Neural progenitor cell (in vitro differentiated cells): ENCODE data around the gene SLFN12L. TPM values are rescaled to one million over a fixed set of nuclear protein-coding genes. Genes with fewer than 3 reads are reported as not detected.

Experiments used
- DNase-seq: peaks from one replicate; pipeline ENCODE4 v3.0.0-alpha.2; 2016; ENCODE audit warnings: low spot score
- H2AFZ ChIP-seq: fragments of 200-600 bp; sonication (generic); replicated peaks from 2 replicates; pipeline ENCODE4 v1.6.1; 2016; ENCODE audit warnings: antibody characterized with exemption
- H3F3A ChIP-seq: fragments of 200-600 bp; sonication (generic); 2 replicates; pipeline ENCODE4 v1.6.1; 2016; ENCODE audit warnings: antibody characterized with exemption, low read depth
- H3K27ac ChIP-seq: fragments of 200-600 bp; sonication (generic); 2 replicates; pipeline ENCODE4 v1.5.1; 2016; ENCODE audit warnings: mild to moderate bottlenecking
- H3K27me3 ChIP-seq: fragments of 200-600 bp; sonication (generic); 2 replicates; pipeline ENCODE4 v1.6.1; 2016; ENCODE audit warnings: mild to moderate bottlenecking, moderate library complexity
- H3K36me3 ChIP-seq: fragments of 200-600 bp; sonication (generic); 2 replicates; pipeline ENCODE4 v1.5.1; 2016
- H3K4me1 ChIP-seq: fragments of 200-600 bp; sonication (generic); 2 replicates; pipeline ENCODE4 v1.6.1; 2016; ENCODE audit warnings: mixed run types
- H3K4me2 ChIP-seq: fragments of 200-600 bp; sonication (generic); 2 replicates; pipeline ENCODE4 v1.6.1; 2016
- H3K4me3 ChIP-seq: fragments of 200-600 bp; sonication (generic); 2 replicates; pipeline ENCODE4 v1.5.1; 2016
- H3K79me2 ChIP-seq: fragments of 200-600 bp; sonication (generic); 2 replicates; pipeline ENCODE4 v1.6.1; 2016; ENCODE audit warnings: low read depth
- H3K9ac ChIP-seq: fragments of 200-600 bp; sonication (generic); 2 replicates; pipeline ENCODE4 v1.6.1; 2016
- H3K9me3 ChIP-seq: fragments of 200-600 bp; sonication (generic); 2 replicates; pipeline ENCODE4 v1.5.1; 2016; ENCODE audit warnings: low read depth
- H4K20me1 ChIP-seq: fragments of 200-600 bp; sonication (generic); 2 replicates; pipeline ENCODE4 v1.6.1; 2016; ENCODE audit warnings: low read depth
- H3K27ac Mint-ChIP-seq: 3 replicates; pipeline ENCODE4 v1.8.0; 2021; ENCODE audit warnings: mixed read lengths
- H3K27me3 Mint-ChIP-seq: 2 replicates; pipeline ENCODE4 v1.8.0; 2022; ENCODE audit warnings: low read depth, mild to moderate bottlenecking, inconsistent platforms, moderate library complexity, mixed read lengths; ENCODE audit not compliant: insufficient read depth
- H3K36me3 Mint-ChIP-seq: 3 replicates; pipeline ENCODE4 v1.8.0; 2021; ENCODE audit warnings: mixed read lengths
- H3K4me1 Mint-ChIP-seq: 3 replicates; pipeline ENCODE4 v1.8.0; 2021; ENCODE audit warnings: mixed read lengths
- H3K4me3 Mint-ChIP-seq: 3 replicates; pipeline ENCODE4 v1.8.0; 2021; ENCODE audit warnings: mild to moderate bottlenecking, moderate library complexity, mixed read lengths
- H3K9me3 Mint-ChIP-seq: 3 replicates; pipeline ENCODE4 v1.8.0; 2020; ENCODE audit warnings: mixed read lengths
- CTCF ChIP-seq: fragments of 200-600 bp; sonication (generic); IDR thresholded peaks from 2 replicates; pipeline ENCODE4 v1.5.1; 2017; ENCODE audit warnings: antibody characterized with exemption, mild to moderate bottlenecking
- EZH2 ChIP-seq: fragments of 200-600 bp; sonication (generic); IDR thresholded peaks from 2 replicates; pipeline ENCODE4 v1.6.1; 2017; ENCODE audit warnings: antibody characterized with exemption, mild to moderate bottlenecking, moderate library complexity
- EZH2phosphoT487 ChIP-seq: fragments of 200-600 bp; sonication (generic); IDR thresholded peaks from 2 replicates; pipeline ENCODE4 v1.6.1; 2017; ENCODE audit warnings: antibody characterized with exemption
- total RNA-seq: library from RNA; depleted of rRNA; stranded (reverse); fragments of >200 nt; gene quantifications from 2 replicates; pipeline ENCODE4 v1.2.3, GENCODE V29; 2015; ENCODE audit warnings: low replicate concordance

The SLFN12L gene
- total RNA-seq, 1 donor from 2014 or later, result not detected

DNA sequence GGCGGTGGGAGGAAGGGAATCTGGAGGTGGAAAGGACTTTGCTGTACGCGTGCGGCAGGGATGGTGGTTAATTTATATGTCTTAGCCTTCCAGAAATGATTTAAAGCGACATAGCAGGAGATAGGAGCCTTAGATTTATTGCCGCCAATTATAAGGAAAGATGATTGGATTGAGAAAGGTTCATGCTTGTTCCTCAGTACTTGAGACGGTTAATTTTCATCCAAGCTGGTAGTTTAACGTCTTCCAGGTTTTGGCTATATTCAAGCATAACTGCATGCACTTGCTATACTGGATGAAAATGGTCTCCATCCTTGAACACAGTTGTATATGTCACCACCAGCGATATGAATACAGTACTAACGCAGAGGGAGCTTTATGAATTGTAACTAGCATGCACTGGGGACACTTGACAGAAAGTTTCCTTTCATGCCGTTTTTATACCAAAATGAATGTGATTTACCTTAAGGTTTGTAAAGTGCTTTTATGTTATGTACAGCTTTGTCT, 41.5 kb upstream of the SLFN12L start:
- Histone ChIP-seq H3K9ac (peak overlapping the region; percentile 94), H3F3A (peaks cover 45% of the 10 kb centered on the region), H3K4me2 (peak overlapping the region; percentile 97), H3K27ac (peak overlapping the region; percentile 87), H3K9me3 (no peaks in the 10 kb centered on the region), H3K79me2 (peaks cover 9% of the 10 kb centered on the region), H3K4me3 (peak overlapping the region; percentile 80), H3K4me1 (peaks cover 10% of the 10 kb centered on the region), H4K20me1 (no peaks in the 10 kb centered on the region), H3K36me3 (no peaks in the 10 kb centered on the region), H2AFZ (peak overlapping the region; percentile 85), H3K27me3 (peaks cover 9% of the 10 kb centered on the region)
- H3K36me3 Mint-ChIP-seq, result peaks cover 6% of the 10 kb centered on the region
- no peak for DNase-seq
- no peak for TF ChIP-seq EZH2phosphoT487
- no peak for TF ChIP-seq CTCF
- TF ChIP-seq EZH2, result no peak
- H3K27ac Mint-ChIP-seq, result peak overlapping the region; percentile 88
- H3K4me3 Mint-ChIP-seq, result peak overlapping the region; percentile 97
- no peaks in the 10 kb centered on the region for H3K9me3 Mint-ChIP-seq
- H3K4me1 Mint-ChIP-seq, result peaks cover 13% of the 10 kb centered on the region
- H3K27me3 Mint-ChIP-seq, result no peaks in the 10 kb centered on the region

DNA sequence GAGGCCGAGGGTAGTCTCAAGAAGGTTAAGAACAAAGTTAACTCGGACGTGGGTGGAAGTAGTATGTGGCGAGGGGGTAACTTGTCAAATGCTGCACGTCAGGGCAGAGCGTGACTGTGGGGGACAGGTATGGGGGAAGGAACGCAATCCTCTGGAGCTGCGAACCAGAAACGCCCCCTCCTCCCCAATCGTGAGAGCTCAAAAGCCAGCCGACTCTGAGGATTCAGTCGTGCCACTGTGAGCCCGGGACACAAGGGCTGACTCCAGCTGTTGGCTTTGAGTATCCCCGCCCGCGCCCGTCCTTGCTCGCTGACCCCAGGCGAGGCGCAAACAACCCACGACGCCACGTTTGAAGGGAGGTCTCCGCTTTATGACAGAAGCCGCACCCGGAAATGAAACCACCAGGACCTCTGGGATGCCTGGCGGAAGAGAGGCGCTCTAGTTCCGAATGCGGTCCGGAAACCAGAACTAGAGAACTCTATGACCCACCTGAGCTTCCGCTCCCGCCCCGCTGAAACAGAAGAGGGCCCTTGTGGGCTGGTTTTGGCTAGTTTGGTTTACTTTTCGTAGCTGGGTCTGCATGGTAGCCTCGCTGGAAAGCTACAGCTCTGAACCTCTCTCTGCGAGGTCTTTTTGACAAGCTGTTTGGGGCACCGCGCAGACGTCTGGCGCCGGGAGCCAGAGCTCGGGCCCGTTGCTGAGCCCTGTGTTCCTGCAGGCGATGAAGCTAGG, 40.9 kb upstream of the SLFN12L start, which contains the start of gene PEX12:
TSS of gene PEX12 (minus strand) at position 375 of the 732 bp plus-strand sequence. CDS start 550 bp downstream, outside the sequence.
- Histone ChIP-seq H3K27ac (peak within 1 kb of the TSS; percentile 87), H3K9ac (peak within 1 kb of the TSS; percentile 94), H4K20me1 (no peaks in the 10 kb centered on the region), H3K27me3 (peaks cover 3% of the 10 kb centered on the region), H3K79me2 (peaks cover 9% of the 10 kb centered on the region), H3K36me3 (no peaks in the 10 kb centered on the region), H3K9me3 (no peaks in the 10 kb centered on the region), H3F3A (peaks cover 45% of the 10 kb centered on the region), H3K4me2 (peak within 1 kb of the TSS; percentile 97), H2AFZ (peak within 1 kb of the TSS; percentile 85), H3K4me1 (peaks cover 10% of the 10 kb centered on the region), H3K4me3 (peak within 1 kb of the TSS; percentile 80)
- peak; percentile 87 for DNase-seq
- Mint-ChIP-seq H3K4me1 (peaks cover 13% of the 10 kb centered on the region), H3K9me3 (no peaks in the 10 kb centered on the region), H3K27me3 (no peaks in the 10 kb centered on the region), H3K27ac (peak within 1 kb of the TSS; percentile 88), H3K36me3 (peaks cover 6% of the 10 kb centered on the region), H3K4me3 (peak within 1 kb of the TSS; percentile 97)
- TF ChIP-seq CTCF (no peak), EZH2 (peak; percentile 29)

DNA sequence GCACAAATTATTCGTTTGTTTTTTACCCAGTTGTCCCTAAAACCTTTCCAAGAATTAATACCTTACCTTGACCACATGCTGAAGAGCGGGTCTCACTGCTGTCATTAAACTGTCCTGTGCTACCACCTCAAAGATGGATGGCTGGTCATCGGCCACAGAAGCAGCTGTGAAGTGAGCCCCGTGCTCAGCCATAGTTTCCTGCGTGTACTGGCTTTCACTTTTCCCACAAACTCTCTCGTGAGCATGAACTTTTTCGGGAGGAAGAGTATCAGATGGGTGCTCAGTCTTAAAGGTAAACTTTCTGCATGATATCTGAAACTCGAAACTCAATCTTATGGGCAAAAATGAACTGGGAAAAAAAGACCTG, 40.3 kb upstream of the SLFN12L start:
- TF ChIP-seq EZH2 (no peak), CTCF (no peak), EZH2phosphoT487 (no peak)
- H3K4me2 ChIP-seq, result peak overlapping the region; percentile 97
- Mint-ChIP-seq H3K27ac (no peak overlapping the region), H3K4me3 (peak overlapping the region; percentile 97), H3K27me3 (no peaks in the 10 kb centered on the region), H3K9me3 (no peaks in the 10 kb centered on the region), H3K4me1 (peaks cover 13% of the 10 kb centered on the region), H3K36me3 (peaks cover 6% of the 10 kb centered on the region)
- H4K20me1 ChIP-seq, result no peaks in the 10 kb centered on the region
- H3K27ac ChIP-seq, result no peak overlapping the region
- H3K4me3 ChIP-seq, result peak overlapping the region; percentile 80
- H3F3A ChIP-seq, result peaks cover 45% of the 10 kb centered on the region
- H3K9me3 ChIP-seq, result no peaks in the 10 kb centered on the region
- peak overlapping the region; percentile 85 for H2AFZ ChIP-seq
- no peak for DNase-seq
- peak overlapping the region; percentile 94 for H3K9ac ChIP-seq
- peaks cover 9% of the 10 kb centered on the region for H3K79me2 ChIP-seq
- no peaks in the 10 kb centered on the region for H3K36me3 ChIP-seq
- no peaks in the 10 kb centered on the region for H3K27me3 ChIP-seq
- H3K4me1 ChIP-seq, result peaks cover 10% of the 10 kb centered on the region
